OCI-LY3 (cell line): Measurements from ENCODE around the gene AP3M1.

Experiments used
- H2AFZ ChIP-seq: fragments of 200-600, 300-600 bp; shearing (Covaris generic); 2 replicates; pipeline ENCODE4 v1.6.0; 2014; ENCODE audit warnings: antibody characterized with exemption, low read depth, low read length
- H3K27ac ChIP-seq: fragments of 200-600, 300-600 bp; sonication (generic); 2 replicates; pipeline ENCODE4 v1.5.1; 2014; ENCODE audit warnings: mild to moderate bottlenecking, low read length, moderate library complexity, mixed read lengths
- H3K27me3 ChIP-seq: fragments of 200-600, 300-600 bp; sonication (generic); 2 replicates; pipeline ENCODE4 v1.6.1; 2014; ENCODE audit warnings: low read depth, low read length, mixed read lengths
- H3K36me3 ChIP-seq: fragments of 200-600, 300-600 bp; sonication (generic); replicated peaks from 2 replicates; pipeline ENCODE3; 2014; ENCODE audit warnings: low read depth, low read length, mixed read lengths
- H3K4me1 ChIP-seq: fragments of 300-600, 200-600 bp; sonication (generic); 2 replicates; pipeline ENCODE4 v1.6.1; 2014; ENCODE audit warnings: low read length, mixed read lengths
- H3K4me2 ChIP-seq: fragments of 200-600, 300-600 bp; sonication (generic); 2 replicates; pipeline ENCODE4 v1.6.1; 2014; ENCODE audit warnings: low read length, mixed read lengths
- H3K4me3 ChIP-seq: fragments of 300-600, 200-600 bp; sonication (generic); 2 replicates; pipeline ENCODE4 v1.5.1; 2014; ENCODE audit warnings: antibody characterized with exemption, mild to moderate bottlenecking, low read length, moderate library complexity
- H3K79me2 ChIP-seq: fragments of 300-600, 200-600 bp; shearing (Covaris generic); 2 replicates; pipeline ENCODE4 v1.6.1; 2014; ENCODE audit warnings: mild to moderate bottlenecking, low read length, mixed read lengths
- H3K9ac ChIP-seq: fragments of 300-600, 200-600 bp; shearing (Covaris generic); 2 replicates; pipeline ENCODE4 v1.6.0; 2014; ENCODE audit warnings: mild to moderate bottlenecking, low read length, moderate library complexity
- H3K9me3 ChIP-seq: fragments of 200-600, 300-600 bp; shearing (Covaris generic); 2 replicates; pipeline ENCODE4 v1.6.1; 2014; ENCODE audit warnings: low read length, mixed read lengths; ENCODE audit not compliant: insufficient read depth
- H4K20me1 ChIP-seq: fragments of 200-600, 300-600 bp; sonication (generic); 2 replicates; pipeline ENCODE4 v1.6.1; 2016; ENCODE audit warnings: low read length, mixed read lengths; ENCODE audit not compliant: insufficient read depth
- EZH2phosphoT487 ChIP-seq: fragments of 200-600 bp; shearing (Covaris generic); IDR thresholded peaks from 2 replicates; pipeline ENCODE4 v1.6.1; 2018; ENCODE audit warnings: antibody characterized with exemption, mixed run types, low read depth
- TF ChIP-seq, protein P1 (sequence below): fragments of 200-600, 300-600 bp; sonication (generic); IDR thresholded peaks from 2 replicates; pipeline ENCODE4 v1.5.1; 2014; ENCODE audit warnings: antibody characterized with exemption, low read length, low read depth

AP3M1 gene

DNA sequence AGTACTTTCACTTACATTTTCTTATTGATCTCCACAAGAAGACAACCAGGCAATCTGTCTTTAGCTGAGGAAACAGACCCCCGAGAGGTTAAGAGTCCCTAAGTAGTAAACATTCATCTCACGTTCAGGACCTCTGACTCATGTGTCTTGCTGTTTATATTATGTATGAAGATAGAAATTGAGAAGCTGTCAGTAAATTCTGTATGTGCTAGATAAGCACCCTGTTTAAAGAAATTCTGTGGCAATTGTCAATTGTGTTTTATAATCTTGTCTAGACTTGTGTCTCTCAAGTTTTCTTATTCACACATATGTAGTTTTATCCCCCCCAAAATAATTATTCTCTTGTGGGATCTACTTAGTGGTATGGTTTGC, 14.9 kb upstream of the AP3M1 start:
- no peaks in the 10 kb centered on the region for H3K9me3 ChIP-seq
- H3K4me2 ChIP-seq, result no peak overlapping the region
- H3K4me3 ChIP-seq, result no peak overlapping the region
- peaks cover 9% of the 10 kb centered on the region for H3K4me1 ChIP-seq
- no peaks in the 10 kb centered on the region for H4K20me1 ChIP-seq
- H2AFZ ChIP-seq, result no peak overlapping the region
- no peak overlapping the region for H3K9ac ChIP-seq
- H3K79me2 ChIP-seq, result no peaks in the 10 kb centered on the region
- no peaks in the 10 kb centered on the region for H3K27me3 ChIP-seq
- TF ChIP-seq EZH2phosphoT487, result no peak
- TF ChIP-seq, protein P1, sequence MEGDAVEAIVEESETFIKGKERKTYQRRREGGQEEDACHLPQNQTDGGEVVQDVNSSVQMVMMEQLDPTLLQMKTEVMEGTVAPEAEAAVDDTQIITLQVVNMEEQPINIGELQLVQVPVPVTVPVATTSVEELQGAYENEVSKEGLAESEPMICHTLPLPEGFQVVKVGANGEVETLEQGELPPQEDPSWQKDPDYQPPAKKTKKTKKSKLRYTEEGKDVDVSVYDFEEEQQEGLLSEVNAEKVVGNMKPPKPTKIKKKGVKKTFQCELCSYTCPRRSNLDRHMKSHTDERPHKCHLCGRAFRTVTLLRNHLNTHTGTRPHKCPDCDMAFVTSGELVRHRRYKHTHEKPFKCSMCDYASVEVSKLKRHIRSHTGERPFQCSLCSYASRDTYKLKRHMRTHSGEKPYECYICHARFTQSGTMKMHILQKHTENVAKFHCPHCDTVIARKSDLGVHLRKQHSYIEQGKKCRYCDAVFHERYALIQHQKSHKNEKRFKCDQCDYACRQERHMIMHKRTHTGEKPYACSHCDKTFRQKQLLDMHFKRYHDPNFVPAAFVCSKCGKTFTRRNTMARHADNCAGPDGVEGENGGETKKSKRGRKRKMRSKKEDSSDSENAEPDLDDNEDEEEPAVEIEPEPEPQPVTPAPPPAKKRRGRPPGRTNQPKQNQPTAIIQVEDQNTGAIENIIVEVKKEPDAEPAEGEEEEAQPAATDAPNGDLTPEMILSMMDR, result no peak
- H3K27ac ChIP-seq, result no peak overlapping the region
- no peaks in the 10 kb centered on the region for H3K36me3 ChIP-seq

- Histone ChIP-seq H3K4me1 (peaks cover 9% of the 10 kb centered on the region), H2AFZ (no peak overlapping the region), H3K79me2 (no peaks in the 10 kb centered on the region), H3K4me2 (no peak overlapping the region), H3K9me3 (no peaks in the 10 kb centered on the region), H3K9ac (no peak overlapping the region), H3K27ac (no peak overlapping the region), H3K4me3 (no peak overlapping the region), H3K36me3 (no peaks in the 10 kb centered on the region), H4K20me1 (no peaks in the 10 kb centered on the region), H3K27me3 (no peaks in the 10 kb centered on the region)
- TF ChIP-seq, protein P1, result no peak
- TF ChIP-seq EZH2phosphoT487, result no peak
Observed at GRCh38 chr10:74164716-74165529, 14.3 kb upstream of the AP3M1 start.

GRCh38 chr10:74163319-74164068, 12.9 kb upstream of the AP3M1 start:
- H3K36me3 ChIP-seq, result no peaks in the 10 kb centered on the region
- peaks cover 9% of the 10 kb centered on the region for H3K4me1 ChIP-seq
- no peaks in the 10 kb centered on the region for H3K27me3 ChIP-seq
- TF ChIP-seq EZH2phosphoT487, result no peak
- TF ChIP-seq, protein P1, result no peak
- no peaks in the 10 kb centered on the region for H3K79me2 ChIP-seq
- no peak overlapping the region for H3K4me2 ChIP-seq
- no peaks in the 10 kb centered on the region for H3K9me3 ChIP-seq
- no peak overlapping the region for H3K4me3 ChIP-seq
- H3K9ac ChIP-seq, result no peak overlapping the region
- H4K20me1 ChIP-seq, result no peaks in the 10 kb centered on the region
- no peak overlapping the region for H2AFZ ChIP-seq
- H3K27ac ChIP-seq, result no peak overlapping the region

- H2AFZ ChIP-seq, result no peak overlapping the region
- no peak overlapping the region for H3K4me3 ChIP-seq
- TF ChIP-seq, protein P1, result no peak
- no peak for TF ChIP-seq EZH2phosphoT487
- H3K9ac ChIP-seq, result no peak overlapping the region
- H3K36me3 ChIP-seq, result no peaks in the 10 kb centered on the region
- H3K4me1 ChIP-seq, result no peaks in the 10 kb centered on the region
- no peak overlapping the region for H3K4me2 ChIP-seq
- H3K9me3 ChIP-seq, result no peaks in the 10 kb centered on the region
- H4K20me1 ChIP-seq, result no peaks in the 10 kb centered on the region
- H3K79me2 ChIP-seq, result 0 out of 2 replicates have a peak, but pooled peaks cover 4% of the 10 kb centered on the region
- H3K27ac ChIP-seq, result no peak overlapping the region
- no peaks in the 10 kb centered on the region for H3K27me3 ChIP-seq
Observed at GRCh38 chr10:74160013-74160412, 9.4 kb upstream of the AP3M1 start.
